HepG2 (cell line): ENCODE results near the gene CAMKV. TPM values are rescaled to one million over a fixed set of nuclear protein-coding genes. Genes with fewer than 3 reads are reported as not detected.

Experiments used
- GATAD2A ChIP-seq: IDR thresholded peaks from 2 replicates; pipeline ENCODE4 v1.6.1; 2016
- IRF2 ChIP-seq: IDR thresholded peaks from 2 replicates; pipeline ENCODE4 v1.6.1; 2018; ENCODE audit warnings: missing genetic modification reagents, missing compliant biosample characterization
- NAIF1 ChIP-seq: sonication (generic); formaldehyde crosslinking; IDR thresholded peaks from 2 replicates; pipeline ENCODE4 v1.5.0; 2020; ENCODE audit warnings: mild to moderate bottlenecking, missing genetic modification reagents, borderline replicate concordance
- NRL ChIP-seq: sonication (generic); formaldehyde crosslinking; IDR thresholded peaks from 2 replicates; pipeline ENCODE4 v1.5.0; 2020; ENCODE audit warnings: missing genetic modification reagents, mild to moderate bottlenecking, moderate library complexity, borderline replicate concordance
- RAD51 ChIP-seq: fragments of 450-650 bp; IDR thresholded peaks from 2 replicates; pipeline ENCODE4 v1.6.1; 2016; ENCODE audit warnings: borderline replicate concordance
- SALL2 ChIP-seq: sonication (generic); formaldehyde crosslinking; IDR thresholded peaks from 2 replicates; pipeline ENCODE4 v1.8.1; 2023; ENCODE audit warnings: mild to moderate bottlenecking, missing genetic modification reagents, inconsistent platforms
- TAF15 ChIP-seq: fragments of 200-400 bp; formaldehyde crosslinking; IDR thresholded peaks from one replicate; pipeline ENCODE4 v1.6.1; 2018; ENCODE audit warnings: mild to moderate bottlenecking, low read depth, low read length; ENCODE audit not compliant: poor library complexity, severe bottlenecking
- XBP1 ChIP-seq: sonication (generic); formaldehyde crosslinking; IDR thresholded peaks from 2 replicates; pipeline ENCODE4 v1.5.0; 2020; ENCODE audit warnings: missing genetic modification reagents
- polyA plus RNA-seq, 8 experiments: library from polyadenylated mRNA; depleted of rRNA in 3 of 8; stranded (reverse) in 7 of 8; unstranded in 1 of 8; fragments of >200 nt; fragmentation: Illumina TruSeq in 4 of 8; extraction: Trizol in 4 of 8; gene quantifications; 2 replicates each; pipeline versions ENCODE4 v1.2.1 to v1.2.3, GENCODE V29; 2011 to 2016; ENCODE audit warnings: low read depth in 4 of 8, missing spikeins in 1 of 8, mixed read lengths in 1 of 8; ENCODE audit not compliant: insufficient read depth in 1 of 8
- total RNA-seq, 5 experiments: library from RNA; depleted of rRNA; stranded (reverse); fragments of >200 nt; fragmentation: Illumina TruSeq; extraction: Trizol; gene quantifications; 2 replicates each; pipeline ENCODE4 v1.2.3, GENCODE V29; 2016; ENCODE audit warnings: low read depth in 1 of 5
- TF ChIP-seq, protein P1 (sequence below): sonication (generic); formaldehyde crosslinking; IDR thresholded peaks from 2 replicates; pipeline ENCODE4 v1.4.0; 2020; ENCODE audit warnings: mild to moderate bottlenecking, missing genetic modification reagents
- TF ChIP-seq, protein P2 (sequence below): sonication (generic); formaldehyde crosslinking; conservative IDR thresholded peaks from 2 replicates; pipeline ENCODE4 v1.8.0; 2022; ENCODE audit warnings: missing genetic modification reagents
- TF ChIP-seq, protein P3 (sequence below): sonication (generic); formaldehyde crosslinking; IDR thresholded peaks from 2 replicates; pipeline ENCODE4 v1.8.1; 2023; ENCODE audit warnings: mild to moderate bottlenecking, missing genetic modification reagents

Gene CAMKV
- total and polyA plus RNA-seq, 2 of the 13 experiments (the other 11 are each of a cell fraction or from before 2014, with no cell fraction given), result 0.13 to 0.15 TPM

DNA sequence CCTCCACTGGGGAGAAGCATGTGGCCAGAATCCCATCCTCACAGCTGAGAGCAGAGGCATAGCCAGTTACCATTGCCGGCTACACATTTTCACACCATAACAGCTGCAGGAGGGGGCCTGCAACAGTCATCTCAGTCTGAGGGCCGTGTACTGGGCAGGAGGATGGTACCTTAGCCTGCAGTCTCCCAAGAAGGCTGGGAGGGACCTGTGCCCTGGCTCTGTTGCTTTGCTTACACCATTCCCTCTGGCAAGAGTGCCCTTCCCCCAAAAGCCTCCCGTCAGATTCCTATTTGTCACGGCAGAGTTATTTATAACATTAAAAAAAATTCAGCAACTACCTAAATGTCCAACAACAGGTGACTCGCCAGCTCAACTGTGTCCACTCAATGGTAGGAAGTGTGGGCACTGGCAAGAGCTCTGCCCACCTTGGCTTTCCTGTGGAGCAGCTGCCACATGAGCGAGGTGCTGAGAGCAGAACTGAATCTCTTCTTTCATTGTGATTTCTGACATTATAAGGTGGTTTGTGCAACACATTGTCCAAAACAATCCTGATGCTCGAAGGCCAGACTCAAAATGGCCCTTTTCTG is 4.4 kb downstream of the CAMKV start (continued):
- TF ChIP-seq, protein P1, sequence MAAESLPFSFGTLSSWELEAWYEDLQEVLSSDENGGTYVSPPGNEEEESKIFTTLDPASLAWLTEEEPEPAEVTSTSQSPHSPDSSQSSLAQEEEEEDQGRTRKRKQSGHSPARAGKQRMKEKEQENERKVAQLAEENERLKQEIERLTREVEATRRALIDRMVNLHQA, result no peak
- TF ChIP-seq TAF15 (no peak), IRF2 (no peak), XBP1 (CRISPR knock-in tag) (no peak), SALL2 (CRISPR knock-in tag) (no peak), RAD51 (no peak), NRL (CRISPR knock-in tag) (no peak), GATAD2A (CRISPR knock-in tag) (no peak), NAIF1 (CRISPR knock-in tag) (no peak)
- TF ChIP-seq, protein P2, sequence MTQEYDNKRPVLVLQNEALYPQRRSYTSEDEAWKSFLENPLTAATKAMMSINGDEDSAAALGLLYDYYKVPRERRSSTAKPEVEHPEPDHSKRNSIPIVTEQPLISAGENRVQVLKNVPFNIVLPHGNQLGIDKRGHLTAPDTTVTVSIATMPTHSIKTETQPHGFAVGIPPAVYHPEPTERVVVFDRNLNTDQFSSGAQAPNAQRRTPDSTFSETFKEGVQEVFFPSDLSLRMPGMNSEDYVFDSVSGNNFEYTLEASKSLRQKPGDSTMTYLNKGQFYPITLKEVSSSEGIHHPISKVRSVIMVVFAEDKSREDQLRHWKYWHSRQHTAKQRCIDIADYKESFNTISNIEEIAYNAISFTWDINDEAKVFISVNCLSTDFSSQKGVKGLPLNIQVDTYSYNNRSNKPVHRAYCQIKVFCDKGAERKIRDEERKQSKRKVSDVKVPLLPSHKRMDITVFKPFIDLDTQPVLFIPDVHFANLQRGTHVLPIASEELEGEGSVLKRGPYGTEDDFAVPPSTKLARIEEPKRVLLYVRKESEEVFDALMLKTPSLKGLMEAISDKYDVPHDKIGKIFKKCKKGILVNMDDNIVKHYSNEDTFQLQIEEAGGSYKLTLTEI, result no peak
- TF ChIP-seq, protein P3, sequence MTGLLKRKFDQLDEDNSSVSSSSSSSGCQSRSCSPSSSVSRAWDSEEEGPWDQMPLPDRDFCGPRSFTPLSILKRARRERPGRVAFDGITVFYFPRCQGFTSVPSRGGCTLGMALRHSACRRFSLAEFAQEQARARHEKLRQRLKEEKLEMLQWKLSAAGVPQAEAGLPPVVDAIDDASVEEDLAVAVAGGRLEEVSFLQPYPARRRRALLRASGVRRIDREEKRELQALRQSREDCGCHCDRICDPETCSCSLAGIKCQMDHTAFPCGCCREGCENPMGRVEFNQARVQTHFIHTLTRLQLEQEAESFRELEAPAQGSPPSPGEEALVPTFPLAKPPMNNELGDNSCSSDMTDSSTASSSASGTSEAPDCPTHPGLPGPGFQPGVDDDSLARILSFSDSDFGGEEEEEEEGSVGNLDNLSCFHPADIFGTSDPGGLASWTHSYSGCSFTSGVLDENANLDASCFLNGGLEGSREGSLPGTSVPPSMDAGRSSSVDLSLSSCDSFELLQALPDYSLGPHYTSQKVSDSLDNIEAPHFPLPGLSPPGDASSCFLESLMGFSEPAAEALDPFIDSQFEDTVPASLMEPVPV (CRISPR knock-in tag), result no peak
